T-helper 17 cell (primary cell): ENCODE measurements around the gene G2E3. TPM values are rescaled to one million over a fixed set of nuclear protein-coding genes. Genes with fewer than 3 reads are reported as not detected.
"Not testable (repeated sequence)": the region's sequence is repeated elsewhere in the genome, so short reads cannot be mapped to it uniquely, and the experiment has no call there.

ENCODE experiments used
- ATAC-seq: fragments of 150-1000 bp; cut with Tn5 transposase; 2 replicates; pipeline ENCODE4 v1.10.0; 2021; ENCODE audit warnings: mild to moderate bottlenecking, moderate library complexity
- DNase-seq, 3 donors: peaks; one replicate each; pipeline versions ENCODE4 v3.0.0 to v3.0.0-alpha.2; 2020 to 2021
- H3K9me3 ChIP-seq: one replicate; pipeline ENCODE4 v1.7.0; 2013; ENCODE audit warnings: low read length, mild to moderate bottlenecking; ENCODE audit not compliant: control insufficient read depth, poor library complexity, severe bottlenecking
- H3K27ac Mint-ChIP-seq: one replicate; pipeline ENCODE4 v1.8.0; 2022; ENCODE audit warnings: mild to moderate bottlenecking, moderate library complexity, mixed read lengths
- H3K27me3 Mint-ChIP-seq: one replicate; pipeline ENCODE4 v1.8.0; 2022; ENCODE audit warnings: mixed read lengths
- H3K36me3 Mint-ChIP-seq: one replicate; pipeline ENCODE4 v1.8.0; 2022; ENCODE audit warnings: low read depth, mixed read lengths
- H3K4me1 Mint-ChIP-seq: one replicate; pipeline ENCODE4 v1.8.0; 2022; ENCODE audit warnings: mild to moderate bottlenecking, mixed read lengths
- H3K4me3 Mint-ChIP-seq: one replicate; pipeline ENCODE4 v1.8.0; 2022; ENCODE audit warnings: mild to moderate bottlenecking, moderate library complexity, mixed read lengths
- total RNA-seq, 4 donors: library from RNA in 2 of 4; stranded (reverse) in 2 of 4; gene quantifications; one replicate each; pipeline ENCODE4 v1.2.3 and lab custom pipeline; 2022 to 2026

Gene G2E3
- total RNA-seq, 2 donors from 2014 or later: 25.0 to 27.7 TPM

- no peak for ATAC-seq
- peaks cover 13% of the 10 kb centered on the region for H3K36me3 Mint-ChIP-seq
- H3K27me3 Mint-ChIP-seq: no peaks in the 10 kb centered on the region
- H3K27ac Mint-ChIP-seq: peak overlapping the region; percentile 96
- no peak overlapping the region for H3K4me3 Mint-ChIP-seq
- H3K9me3 ChIP-seq: no peaks in the 10 kb centered on the region
- H3K4me1 Mint-ChIP-seq: peaks cover 31% of the 10 kb centered on the region
- DNase-seq: no peak
These were observed 64.6 kb downstream of the G2E3 start for GRCh38 chr14:30623412-30624131.

- Mint-ChIP-seq H3K27me3 (no peaks in the 10 kb centered on the region), H3K4me1 (peaks cover 31% of the 10 kb centered on the region), H3K4me3 (peak overlapping the region; percentile 82), H3K36me3 (peaks cover 13% of the 10 kb centered on the region), H3K27ac (peak overlapping the region; percentile 82)
- no peaks in the 10 kb centered on the region for H3K9me3 ChIP-seq
- DNase-seq (no peak), ATAC-seq (no peak)
These were observed 65.1 kb downstream of the G2E3 start for GRCh38 chr14:30624132-30624423.

- Mint-ChIP-seq H3K4me1 (peaks cover 28% of the 10 kb centered on the region), H3K4me3 (peak overlapping the region; percentile 12), H3K36me3 (peaks cover 13% of the 10 kb centered on the region), H3K27me3 (no peaks in the 10 kb centered on the region), H3K27ac (no peak overlapping the region)
- DNase-seq: no peak
- ATAC-seq: no peak
- no peaks in the 10 kb centered on the region for H3K9me3 ChIP-seq
These were observed 66.6 kb downstream of the G2E3 start for GRCh38 chr14:30625533-30625932.

GRCh38 chr14:30629432-30629831 is 70.5 kb downstream of the G2E3 start:
- H3K27me3 Mint-ChIP-seq, ATAC-seq, H3K36me3 Mint-ChIP-seq, DNase-seq, H3K9me3 ChIP-seq, H3K4me3 Mint-ChIP-seq, H3K27ac Mint-ChIP-seq: not testable (repeated sequence)
- peaks cover 13% of the 10 kb centered on the region for H3K4me1 Mint-ChIP-seq

GRCh38 chr14:30630248-30630647 is 71.3 kb downstream of the G2E3 start:
- DNase-seq (no peak), ATAC-seq (no peak)
- Mint-ChIP-seq H3K4me3 (no peak overlapping the region), H3K36me3 (peaks cover 6% of the 10 kb centered on the region), H3K27me3 (no peaks in the 10 kb centered on the region), H3K27ac (no peak overlapping the region), H3K4me1 (peaks cover 10% of the 10 kb centered on the region)
- H3K9me3 ChIP-seq: no peaks in the 10 kb centered on the region

- DNase-seq (no peak), ATAC-seq (no peak)
- no peaks in the 10 kb centered on the region for H3K27me3 Mint-ChIP-seq
- H3K27ac Mint-ChIP-seq: no peak overlapping the region
- peaks cover 12% of the 10 kb centered on the region for H3K4me1 Mint-ChIP-seq
- H3K9me3 ChIP-seq: no peaks in the 10 kb centered on the region
- H3K4me3 Mint-ChIP-seq: no peak overlapping the region
- H3K36me3 Mint-ChIP-seq: peaks cover 10% of the 10 kb centered on the region
These were observed 73.8 kb downstream of the G2E3 start for GRCh38 chr14:30632730-30633129.

- ATAC-seq (no peak), DNase-seq (no peak)
- Mint-ChIP-seq H3K36me3 (peaks cover 6% of the 10 kb centered on the region), H3K4me1 (peaks cover 6% of the 10 kb centered on the region), H3K27ac (peak overlapping the region; percentile 75), H3K4me3 (no peak overlapping the region), H3K27me3 (no peaks in the 10 kb centered on the region)
- no peaks in the 10 kb centered on the region for H3K9me3 ChIP-seq
These were observed 80.0 kb downstream of the G2E3 start for GRCh38 chr14:30638926-30639325.

GRCh38 chr14:30641207-30641606 is 82.2 kb downstream of the G2E3 start:
- no peak for DNase-seq
- H3K27ac Mint-ChIP-seq: no peak overlapping the region
- H3K9me3 ChIP-seq: no peaks in the 10 kb centered on the region
- no peak overlapping the region for H3K4me3 Mint-ChIP-seq
- no peaks in the 10 kb centered on the region for H3K27me3 Mint-ChIP-seq
- H3K36me3 Mint-ChIP-seq: peaks cover 12% of the 10 kb centered on the region
- H3K4me1 Mint-ChIP-seq: peaks cover 4% of the 10 kb centered on the region
- ATAC-seq: no peak

GRCh38 chr14:30644462-30644861 is 85.5 kb downstream of the G2E3 start:
- H3K4me3 Mint-ChIP-seq, H3K4me1 Mint-ChIP-seq, H3K27ac Mint-ChIP-seq, ATAC-seq, DNase-seq, H3K27me3 Mint-ChIP-seq, H3K36me3 Mint-ChIP-seq, H3K9me3 ChIP-seq: not testable (repeated sequence)

- no peaks in the 10 kb centered on the region for H3K9me3 ChIP-seq
- ATAC-seq: no peak
- no peak for DNase-seq
- H3K27me3 Mint-ChIP-seq: no peaks in the 10 kb centered on the region
- peaks cover 4% of the 10 kb centered on the region for H3K4me1 Mint-ChIP-seq
- no peak overlapping the region for H3K27ac Mint-ChIP-seq
- H3K36me3 Mint-ChIP-seq: peaks cover 12% of the 10 kb centered on the region
- H3K4me3 Mint-ChIP-seq: no peak overlapping the region
These were observed 86.6 kb downstream of the G2E3 start for GRCh38 chr14:30645600-30645999.

- no peak for DNase-seq
- Mint-ChIP-seq H3K4me1 (peaks cover 4% of the 10 kb centered on the region), H3K4me3 (no peak overlapping the region), H3K27ac (no peak overlapping the region), H3K36me3 (peaks cover 13% of the 10 kb centered on the region), H3K27me3 (no peaks in the 10 kb centered on the region)
- H3K9me3 ChIP-seq: no peaks in the 10 kb centered on the region
- no peak for ATAC-seq
These were observed 89.5 kb downstream of the G2E3 start for GRCh38 chr14:30648471-30648870.

- ATAC-seq: no peak
- Mint-ChIP-seq H3K4me1 (no peaks in the 10 kb centered on the region), H3K4me3 (no peak overlapping the region), H3K36me3 (peaks cover 4% of the 10 kb centered on the region), H3K27me3 (no peaks in the 10 kb centered on the region), H3K27ac (no peak overlapping the region)
- no peak for DNase-seq
- H3K9me3 ChIP-seq: no peaks in the 10 kb centered on the region
These were observed 93.0 kb downstream of the G2E3 start for GRCh38 chr14:30651937-30652336.

- H3K9me3 ChIP-seq: no peaks in the 10 kb centered on the region
- no peak overlapping the region for H3K4me3 Mint-ChIP-seq
- H3K36me3 Mint-ChIP-seq: peaks cover 4% of the 10 kb centered on the region
- no peak overlapping the region for H3K27ac Mint-ChIP-seq
- H3K4me1 Mint-ChIP-seq: no peaks in the 10 kb centered on the region
- no peak for ATAC-seq
- no peak for DNase-seq
- H3K27me3 Mint-ChIP-seq: no peaks in the 10 kb centered on the region
These were observed 96.2 kb downstream of the G2E3 start for GRCh38 chr14:30655124-30655523.

GRCh38 chr14:30655658-30656057 is 96.7 kb downstream of the G2E3 start:
- H3K27me3 Mint-ChIP-seq: no peaks in the 10 kb centered on the region
- no peak overlapping the region for H3K4me3 Mint-ChIP-seq
- DNase-seq: no peak
- no peak for ATAC-seq
- H3K4me1 Mint-ChIP-seq: no peaks in the 10 kb centered on the region
- peaks cover 4% of the 10 kb centered on the region for H3K36me3 Mint-ChIP-seq
- no peak overlapping the region for H3K27ac Mint-ChIP-seq
- no peaks in the 10 kb centered on the region for H3K9me3 ChIP-seq
